OCI-LY7 (cell line): Measurements from ENCODE around the gene CNTNAP4.

Source experiments
- CTCF ChIP-seq: fragments of 200-600 bp; sonication (generic); conservative IDR thresholded peaks from 2 replicates; pipeline ENCODE4 v1.5.1; 2014; ENCODE audit warnings: mild to moderate bottlenecking, antibody characterized with exemption, low read length, moderate library complexity, mixed read lengths
- EZH2phosphoT487 ChIP-seq: fragments of 200-600 bp; sonication (generic); IDR thresholded peaks from 2 replicates; pipeline ENCODE4 v1.6.1; 2018; ENCODE audit warnings: low read depth, borderline replicate concordance, mild to moderate bottlenecking, mixed run types, antibody characterized with exemption, low read length, moderate library complexity, mixed read lengths

GRCh38 chr16:76338472-76338871 lies 61.3 kb downstream of the CNTNAP4 start:
- no peak for TF ChIP-seq CTCF
- no peak for TF ChIP-seq EZH2phosphoT487
